ENCODE data around the gene HPS3. TPM values are rescaled to one million over a fixed set of nuclear protein-coding genes. Genes with fewer than 3 reads are reported as not detected.

The HPS3 gene
- 20.3 and 26.9 TPM in 2 replicates for total RNA-seq

GRCh38 chr3:149129326-149130205 lies at the start of gene HPS3:
TSS of gene HPS3 (plus strand) at chr3:149129638. CDS start at chr3:149129724, 86 bp downstream.

GRCh38 chr3:149086232-149086988 lies 43.0 kb upstream of the HPS3 start, which contains the start of gene HLTF:
TSS of gene HLTF (minus strand) at chr3:149086533. CDS start at chr3:149086336, 197 bp downstream.

GRCh38 chr3:149221783-149222517 lies 92.5 kb downstream of the HPS3 start, which contains the start of gene CP:
TSS of gene CP (minus strand) at chr3:149221829. CDS start at chr3:149221792, 37 bp downstream.

Other genes with a start within 250 kb of the HPS3 start
- 29.2 and 37.1 TPM in 2 replicates for gene GYG1, start 138.1 kb upstream of the HPS3 start, total RNA-seq
- 38.3 and 40.6 TPM in 2 replicates for gene HLTF, start 43.1 kb upstream of the HPS3 start, total RNA-seq
- 1.1 and 1.8 TPM in 2 replicates for gene CP, start 92.2 kb downstream of the HPS3 start, total RNA-seq
- gene TM4SF18, start 204.0 kb downstream of the HPS3 start, total RNA-seq, result under 0.01 and 0.92 TPM in 2 replicates
- 172 and 483 TPM in 2 replicates for gene TM4SF1, start 248.0 kb downstream of the HPS3 start, total RNA-seq

Measured in smooth muscle cell of bladder (primary cell).